Neural cell (in vitro differentiated cells): Measurements from ENCODE around the gene COL1A1. TPM values are rescaled to one million over a fixed set of nuclear protein-coding genes. Genes with fewer than 3 reads are reported as not detected.

Experiments
- H2AFZ ChIP-seq: fragments of 200-600, 300-800 bp; sonication (generic), shearing (Covaris generic); 2 replicates; pipeline ENCODE4 v1.6.0; 2014; ENCODE audit warnings: low read depth, mild to moderate bottlenecking, antibody characterized with exemption, low read length, moderate library complexity
- H3F3A ChIP-seq: fragments of 200-600 bp; shearing (Covaris generic); 2 replicates; pipeline ENCODE4 v1.6.1; 2016; ENCODE audit warnings: mild to moderate bottlenecking, moderate library complexity, mixed read lengths, antibody characterized with exemption, low read length; ENCODE audit not compliant: insufficient read depth, poor library complexity, severe bottlenecking
- H3K27ac ChIP-seq: fragments of 200-600, 300-800 bp; sonication (generic), shearing (Covaris generic); 2 replicates; pipeline ENCODE4 v1.5.1; 2014; ENCODE audit warnings: mild to moderate bottlenecking, low read length, moderate library complexity
- H3K27me3 ChIP-seq: fragments of 300-800, 200-600 bp; sonication (generic), shearing (Covaris generic); 2 replicates; pipeline ENCODE4 v1.6.0; 2014; ENCODE audit warnings: mild to moderate bottlenecking, low read depth, low read length, moderate library complexity; ENCODE audit not compliant: insufficient read depth
- H3K36me3 ChIP-seq: fragments of 300-800, 200-600 bp; sonication (generic), shearing (Covaris generic); 2 replicates; pipeline ENCODE4 v1.5.1; 2014; ENCODE audit warnings: mild to moderate bottlenecking, antibody characterized with exemption, low read length, moderate library complexity; ENCODE audit not compliant: insufficient read depth
- H3K4me2 ChIP-seq: fragments of 300-800, 200-600 bp; sonication (generic), shearing (Covaris generic); 2 replicates; pipeline ENCODE4 v1.6.0; 2014; ENCODE audit warnings: mild to moderate bottlenecking, low read length
- H3K4me3 ChIP-seq: fragments of 300-800, 200-600 bp; sonication (generic), shearing (Covaris generic); 2 replicates; pipeline ENCODE4 v1.5.1; 2014; ENCODE audit warnings: mild to moderate bottlenecking, low read length, moderate library complexity
- H3K79me2 ChIP-seq: fragments of 200-600 bp; shearing (Covaris generic); replicated peaks from 2 replicates; pipeline ENCODE4 v1.6.0; 2014; ENCODE audit warnings: mild to moderate bottlenecking, low read length, moderate library complexity; ENCODE audit not compliant: insufficient read depth
- H3K9ac ChIP-seq: fragments of 300-800, 200-600 bp; sonication (generic), shearing (Covaris generic); 2 replicates; pipeline ENCODE4 v1.6.1; 2016; ENCODE audit warnings: mild to moderate bottlenecking, low read length, mixed read lengths
- H3K9me2 ChIP-seq: fragments of 200-600 bp; shearing (Covaris generic); 2 replicates; pipeline ENCODE4 v1.6.1; 2016; ENCODE audit warnings: mild to moderate bottlenecking, low read length, mixed read lengths; ENCODE audit not compliant: insufficient read depth
- H3K9me3 ChIP-seq: fragments of 200-600, 300-800 bp; sonication (generic), shearing (Covaris generic); 2 replicates; pipeline ENCODE4 v1.6.1; 2016; ENCODE audit warnings: mild to moderate bottlenecking, mixed run types, low read length, moderate library complexity, mixed read lengths
- H4K20me1 ChIP-seq: fragments of 200-600 bp; shearing (Covaris generic); 2 replicates; pipeline ENCODE4 v1.6.1; 2016; ENCODE audit warnings: mild to moderate bottlenecking, mixed run types; ENCODE audit not compliant: insufficient read depth
- EP300 ChIP-seq: fragments of 450-650 bp; conservative IDR thresholded peaks from 2 replicates; pipeline ENCODE4 v1.6.1; 2014; ENCODE audit warnings: antibody characterized with exemption, mild to moderate bottlenecking, moderate library complexity; ENCODE audit not compliant: poor library complexity, severe bottlenecking
- EZH2 ChIP-seq: fragments of 200-600, 300-800 bp; shearing (Covaris generic), sonication (generic); IDR thresholded peaks from 2 replicates; pipeline ENCODE4 v1.6.1; 2014; ENCODE audit warnings: antibody characterized with exemption, low read length, borderline replicate concordance, mild to moderate bottlenecking; ENCODE audit not compliant: insufficient read depth, poor library complexity, severe bottlenecking
- MXI1 ChIP-seq: fragments of 450-650 bp; conservative IDR thresholded peaks from 2 replicates; pipeline ENCODE4 v1.6.1; 2014; ENCODE audit warnings: antibody characterized with exemption, mild to moderate bottlenecking; ENCODE audit not compliant: poor library complexity, severe bottlenecking
- POLR2AphosphoS5 ChIP-seq: IDR thresholded peaks from 2 replicates; pipeline ENCODE4 v1.6.1; 2012
- RAD21 ChIP-seq: fragments of 450-650 bp; conservative IDR thresholded peaks from 2 replicates; pipeline ENCODE4 v1.6.1; 2014; ENCODE audit warnings: antibody characterized with exemption, mild to moderate bottlenecking, moderate library complexity
- REST ChIP-seq: IDR thresholded peaks from 2 replicates; pipeline ENCODE4 v1.6.1; 2012; ENCODE audit warnings: borderline replicate concordance
- SMC3 ChIP-seq: fragments of 450-650 bp; conservative IDR thresholded peaks from 2 replicates; pipeline ENCODE4 v1.6.1; 2014; ENCODE audit warnings: antibody characterized with exemption, mild to moderate bottlenecking, moderate library complexity; ENCODE audit not compliant: poor library complexity
- TAF1 ChIP-seq: IDR thresholded peaks from 2 replicates; pipeline ENCODE4 v1.6.1; 2012; ENCODE audit warnings: low read depth
- polyA plus RNA-seq: library from polyadenylated mRNA; depleted of rRNA; stranded (reverse); fragments of >200 nt; gene quantifications from 2 replicates; pipeline ENCODE4 v1.2.3, GENCODE V29; 2014
- TF ChIP-seq, protein P1 (sequence below): fragments of 450-650 bp; IDR thresholded peaks from 2 replicates; pipeline ENCODE4 v1.5.1; 2014; ENCODE audit warnings: antibody characterized with exemption, mild to moderate bottlenecking, moderate library complexity; ENCODE audit not compliant: poor library complexity, severe bottlenecking

The COL1A1 gene
- polyA plus RNA-seq, 1 donor from 2014 or later, result 0.14 TPM

- Histone ChIP-seq H3K9me3 (no peaks in the 10 kb centered on the region), H3K9me2 (no peaks in the 10 kb centered on the region), H3K27me3 (no peaks in the 10 kb centered on the region), H3K4me3 (no peak overlapping the region), H3K9ac (no peak overlapping the region), H4K20me1 (no peaks in the 10 kb centered on the region), H3F3A (no peaks in the 10 kb centered on the region), H3K27ac (no peak overlapping the region), H3K4me2 (no peak overlapping the region), H2AFZ (no peak overlapping the region), H3K79me2 (no peaks in the 10 kb centered on the region), H3K36me3 (no peaks in the 10 kb centered on the region)
- no peak for TF ChIP-seq MXI1
- TF ChIP-seq POLR2AphosphoS5, result no peak
- TF ChIP-seq REST, result no peak
- no peak for TF ChIP-seq EP300
- TF ChIP-seq SMC3, result no peak
- TF ChIP-seq EZH2, result no peak
- TF ChIP-seq TAF1, result no peak
- no peak for TF ChIP-seq RAD21
- TF ChIP-seq, protein P1, sequence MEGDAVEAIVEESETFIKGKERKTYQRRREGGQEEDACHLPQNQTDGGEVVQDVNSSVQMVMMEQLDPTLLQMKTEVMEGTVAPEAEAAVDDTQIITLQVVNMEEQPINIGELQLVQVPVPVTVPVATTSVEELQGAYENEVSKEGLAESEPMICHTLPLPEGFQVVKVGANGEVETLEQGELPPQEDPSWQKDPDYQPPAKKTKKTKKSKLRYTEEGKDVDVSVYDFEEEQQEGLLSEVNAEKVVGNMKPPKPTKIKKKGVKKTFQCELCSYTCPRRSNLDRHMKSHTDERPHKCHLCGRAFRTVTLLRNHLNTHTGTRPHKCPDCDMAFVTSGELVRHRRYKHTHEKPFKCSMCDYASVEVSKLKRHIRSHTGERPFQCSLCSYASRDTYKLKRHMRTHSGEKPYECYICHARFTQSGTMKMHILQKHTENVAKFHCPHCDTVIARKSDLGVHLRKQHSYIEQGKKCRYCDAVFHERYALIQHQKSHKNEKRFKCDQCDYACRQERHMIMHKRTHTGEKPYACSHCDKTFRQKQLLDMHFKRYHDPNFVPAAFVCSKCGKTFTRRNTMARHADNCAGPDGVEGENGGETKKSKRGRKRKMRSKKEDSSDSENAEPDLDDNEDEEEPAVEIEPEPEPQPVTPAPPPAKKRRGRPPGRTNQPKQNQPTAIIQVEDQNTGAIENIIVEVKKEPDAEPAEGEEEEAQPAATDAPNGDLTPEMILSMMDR, result no peak
These were observed 7.2 kb upstream of the COL1A1 start for GRCh38 chr17:50208611-50209061.

GRCh38 chr17:50207792-50208567 is 6.5 kb upstream of the COL1A1 start:
- Histone ChIP-seq H3K4me2 (no peak overlapping the region), H3K4me3 (no peak overlapping the region), H3F3A (no peaks in the 10 kb centered on the region), H3K9me3 (no peaks in the 10 kb centered on the region), H3K27ac (no peak overlapping the region), H3K9me2 (no peaks in the 10 kb centered on the region), H3K36me3 (no peaks in the 10 kb centered on the region), H3K79me2 (no peaks in the 10 kb centered on the region), H3K27me3 (peaks cover 4% of the 10 kb centered on the region), H2AFZ (no peak overlapping the region), H4K20me1 (no peaks in the 10 kb centered on the region), H3K9ac (no peak overlapping the region)
- TF ChIP-seq, protein P1, result no peak
- TF ChIP-seq EP300, result no peak
- no peak for TF ChIP-seq MXI1
- TF ChIP-seq REST, result no peak
- TF ChIP-seq TAF1, result no peak
- TF ChIP-seq POLR2AphosphoS5, result no peak
